Adrenal gland (tissue), 5 donors: Measurements from ENCODE around the gene ATF6.

Experiments used
- POLR2A ChIP-seq, 2 donors: fragments of 450-650 bp; IDR thresholded peaks; one replicate each; pipeline ENCODE4 v1.6.1; 2017; ENCODE audit warnings: antibody characterized with exemption in 2 of 2, mild to moderate bottlenecking in 2 of 2, moderate library complexity in 1 of 2
- TF ChIP-seq, protein P1 (sequence below), 6 experiments: fragments of 450-650 bp in 4 of 6; fragments of 200-600 bp in 2 of 6; sonication (generic) in 1 of 6; IDR thresholded peaks; 1 replicate in 5 of 6; 2 replicates in 1 of 6; pipeline versions ENCODE4 v1.5.1 to v1.8.0; 2016 to 2021; ENCODE audit warnings: antibody characterized with exemption in 6 of 6, mild to moderate bottlenecking in 2 of 6, moderate library complexity in 1 of 6
- donor health status: DM: no; HTN: no; CAD: no.

DNA sequence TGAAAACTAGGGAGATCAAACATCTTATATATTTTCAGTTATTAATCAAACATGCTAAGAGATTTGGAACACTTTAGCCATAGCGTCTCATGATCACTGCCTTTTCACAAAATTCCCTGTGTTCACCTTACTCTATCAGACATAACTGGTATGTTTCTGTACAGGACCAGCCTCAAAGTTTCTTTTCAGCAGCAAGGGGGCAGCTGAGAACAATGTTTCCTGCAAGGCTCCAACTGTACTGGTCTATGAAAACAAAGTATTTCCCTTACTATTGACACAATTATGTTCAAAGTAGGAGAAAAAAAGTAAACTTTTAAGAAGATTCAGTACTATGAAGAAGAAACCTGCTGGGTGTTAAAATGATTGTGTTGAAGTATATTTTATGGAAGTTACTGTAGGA is 98.5 kb downstream of the ATF6 start:
- TF ChIP-seq, protein P1, sequence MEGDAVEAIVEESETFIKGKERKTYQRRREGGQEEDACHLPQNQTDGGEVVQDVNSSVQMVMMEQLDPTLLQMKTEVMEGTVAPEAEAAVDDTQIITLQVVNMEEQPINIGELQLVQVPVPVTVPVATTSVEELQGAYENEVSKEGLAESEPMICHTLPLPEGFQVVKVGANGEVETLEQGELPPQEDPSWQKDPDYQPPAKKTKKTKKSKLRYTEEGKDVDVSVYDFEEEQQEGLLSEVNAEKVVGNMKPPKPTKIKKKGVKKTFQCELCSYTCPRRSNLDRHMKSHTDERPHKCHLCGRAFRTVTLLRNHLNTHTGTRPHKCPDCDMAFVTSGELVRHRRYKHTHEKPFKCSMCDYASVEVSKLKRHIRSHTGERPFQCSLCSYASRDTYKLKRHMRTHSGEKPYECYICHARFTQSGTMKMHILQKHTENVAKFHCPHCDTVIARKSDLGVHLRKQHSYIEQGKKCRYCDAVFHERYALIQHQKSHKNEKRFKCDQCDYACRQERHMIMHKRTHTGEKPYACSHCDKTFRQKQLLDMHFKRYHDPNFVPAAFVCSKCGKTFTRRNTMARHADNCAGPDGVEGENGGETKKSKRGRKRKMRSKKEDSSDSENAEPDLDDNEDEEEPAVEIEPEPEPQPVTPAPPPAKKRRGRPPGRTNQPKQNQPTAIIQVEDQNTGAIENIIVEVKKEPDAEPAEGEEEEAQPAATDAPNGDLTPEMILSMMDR (IDR thresholded peaks at IDR 0.05) = peak in 4 of 6 experiments; percentile 28 to 46 (median 38)
- no peak for TF ChIP-seq POLR2A (IDR thresholded peaks at IDR 0.05)
